Measurements from ENCODE around the gene IL4. TPM values are rescaled to one million over a fixed set of nuclear protein-coding genes. Genes with fewer than 3 reads are reported as not detected.

IL4 gene
- total RNA-seq, 2 donors from 2014 or later, result not detected

Other genes with a start within 250 kb of the IL4 start
- 100 to 1,000 TPM; 125 to 174 TPM for gene IRF1, start 183.2 kb upstream of the IL4 start, total RNA-seq
- gene IL5, start 130.5 kb upstream of the IL4 start, total RNA-seq, result not detected
- gene RAD50, start 117.0 kb upstream of the IL4 start, total RNA-seq, result 10 to 100 TPM; 31.7 to 37.2 TPM
- 1 to 10 TPM; 2.4 to 4.3 TPM for gene IL13, start 15.8 kb upstream of the IL4 start, total RNA-seq
- 10 to 100 TPM in 1 of 2 donors, 1 to 10 TPM in 1; 8.3 to 13.9 TPM for gene KIF3A, start 63.6 kb downstream of the IL4 start, total RNA-seq
- gene CCNI2, start 73.4 kb downstream of the IL4 start, total RNA-seq, result 1 to 10 TPM; 1.2 to 3.3 TPM
- gene SEPTIN8, start 103.2 kb downstream of the IL4 start, total RNA-seq, result 10 to 100 TPM; 13.6 to 14.7 TPM
- gene SOWAHA, start 139.3 kb downstream of the IL4 start, total RNA-seq, result not detected
- 1 to 10 TPM in 1 of 2 donors, under 1 TPM in 1; 0.54 to 3.4 TPM for gene SHROOM1, start 156.7 kb downstream of the IL4 start, total RNA-seq
- under 1 TPM; 0.26 to 0.69 TPM for gene GDF9, start 192.5 kb downstream of the IL4 start, total RNA-seq
- 100 to 1,000 TPM; 219 to 408 TPM for gene UQCRQ, start 192.7 kb downstream of the IL4 start, total RNA-seq
- 1 to 10 TPM; 1.8 to 2.9 TPM for gene LEAP2, start 199.7 kb downstream of the IL4 start, total RNA-seq